ENCODE measurements around the gene PLCXD1. TPM values are rescaled to one million over a fixed set of nuclear protein-coding genes. Genes with fewer than 3 reads are reported as not detected.
"Not testable (repeated sequence)": the region's sequence is repeated elsewhere in the genome, so short reads cannot be mapped to it uniquely, and the experiment has no call there.

PLCXD1 gene
- polyA plus RNA-seq, 3 donors, result 2.9 to 28.7 (median 6.7) TPM

GRCh38 chrX:329291-329910, 48.2 kb downstream of the PLCXD1 start:
- TF ChIP-seq, protein P1, sequence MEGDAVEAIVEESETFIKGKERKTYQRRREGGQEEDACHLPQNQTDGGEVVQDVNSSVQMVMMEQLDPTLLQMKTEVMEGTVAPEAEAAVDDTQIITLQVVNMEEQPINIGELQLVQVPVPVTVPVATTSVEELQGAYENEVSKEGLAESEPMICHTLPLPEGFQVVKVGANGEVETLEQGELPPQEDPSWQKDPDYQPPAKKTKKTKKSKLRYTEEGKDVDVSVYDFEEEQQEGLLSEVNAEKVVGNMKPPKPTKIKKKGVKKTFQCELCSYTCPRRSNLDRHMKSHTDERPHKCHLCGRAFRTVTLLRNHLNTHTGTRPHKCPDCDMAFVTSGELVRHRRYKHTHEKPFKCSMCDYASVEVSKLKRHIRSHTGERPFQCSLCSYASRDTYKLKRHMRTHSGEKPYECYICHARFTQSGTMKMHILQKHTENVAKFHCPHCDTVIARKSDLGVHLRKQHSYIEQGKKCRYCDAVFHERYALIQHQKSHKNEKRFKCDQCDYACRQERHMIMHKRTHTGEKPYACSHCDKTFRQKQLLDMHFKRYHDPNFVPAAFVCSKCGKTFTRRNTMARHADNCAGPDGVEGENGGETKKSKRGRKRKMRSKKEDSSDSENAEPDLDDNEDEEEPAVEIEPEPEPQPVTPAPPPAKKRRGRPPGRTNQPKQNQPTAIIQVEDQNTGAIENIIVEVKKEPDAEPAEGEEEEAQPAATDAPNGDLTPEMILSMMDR (IDR thresholded peaks at IDR 0.05), result no peak
- peaks cover 0 to 7% (median 0%) of the 10 kb centered on the region in 7 donors for H3K9me3 Mint-ChIP-seq
- H3K4me3 Mint-ChIP-seq, result no peak overlapping the region
- peaks cover 2 to 12% of the 10 kb centered on the region in 2 donors for H3K36me3 Mint-ChIP-seq
- DNase-seq, result no peak
- H3K27me3 Mint-ChIP-seq (ENCODE audit: low read depth in 3 of 3), result peaks cover 15 to 49% (median 28%) of the 10 kb centered on the region in 3 donors
- Histone ChIP-seq H3K27ac (ENCODE audit: low read depth in 1 of 2, low read length in 2 of 2) (no peak overlapping the region), H3K79me2 (ENCODE audit: insufficient read depth, low read length) (no peaks in the 10 kb centered on the region), H3K27me3 (ENCODE audit: control insufficient read depth in 2 of 2, insufficient read depth in 2 of 2, low read length in 2 of 2) (peaks cover 0 to 21% of the 10 kb centered on the region in 2 donors), H2AFZ (ENCODE audit: insufficient read depth, low read depth, low read length, poor library complexity, severe bottlenecking) (no peak overlapping the region), H4K20me1 (ENCODE audit: insufficient read depth, low read length) (no peaks in the 10 kb centered on the region), H3K9ac (ENCODE audit: insufficient read depth, low read length, poor library complexity, severe bottlenecking) (no peak overlapping the region), H3K9me3 (replicated peaks in 1 of 2; ENCODE audit: control insufficient read depth in 1 of 2, insufficient read depth in 1 of 2, low read length in 2 of 2) (peaks cover 0 to 2% of the 10 kb centered on the region in 2 donors), H3K4me3 (replicated peaks in 1 of 3; ENCODE audit: low read depth in 2 of 3, low read length in 3 of 3) (no peak overlapping the region), H3K36me3 (replicated peaks in 1 of 2; ENCODE audit: control insufficient read depth in 1 of 2, insufficient read depth in 2 of 2, low read length in 2 of 2) (no peaks in the 10 kb centered on the region), H3K4me2 (replicated peaks; ENCODE audit: extremely low read depth, low read length, poor library complexity, severe bottlenecking) (no peak overlapping the region), H3K4me1 (ENCODE audit: control insufficient read depth in 1 of 2, insufficient read depth in 2 of 2, low read length in 2 of 2) (no peaks in the 10 kb centered on the region)
- 87% methylated on average over 15 of the region's 23 CpGs for WGBS (ENCODE audit: insufficient coverage)
- intact Hi-C loops (cut with micrococcal nuclease), result no loop called here
- H3K27ac Mint-ChIP-seq, result no peak overlapping the region
- peaks cover 9% of the 10 kb centered on the region for H3K4me1 Mint-ChIP-seq

- H3K9ac ChIP-seq (ENCODE audit: insufficient read depth, low read length, poor library complexity, severe bottlenecking); H3K4me1 ChIP-seq (ENCODE audit: control insufficient read depth in 1 of 2, insufficient read depth in 2 of 2, low read length in 2 of 2); DNase-seq; H3K79me2 ChIP-seq (ENCODE audit: insufficient read depth, low read length); H3K4me2 ChIP-seq (replicated peaks; ENCODE audit: extremely low read depth, low read length, poor library complexity, severe bottlenecking); H2AFZ ChIP-seq (ENCODE audit: insufficient read depth, low read depth, low read length, poor library complexity, severe bottlenecking); H3K27ac Mint-ChIP-seq; H3K36me3 ChIP-seq (replicated peaks in 1 of 2; ENCODE audit: control insufficient read depth in 1 of 2, insufficient read depth in 2 of 2, low read length in 2 of 2); intact Hi-C loops (cut with micrococcal nuclease); H3K4me3 ChIP-seq (replicated peaks in 1 of 3; ENCODE audit: low read depth in 2 of 3, low read length in 3 of 3); H4K20me1 ChIP-seq (ENCODE audit: insufficient read depth, low read length); H3K27ac ChIP-seq (ENCODE audit: low read depth in 1 of 2, low read length in 2 of 2); H3K4me1 Mint-ChIP-seq: not testable (repeated sequence)
- H3K27me3 ChIP-seq (ENCODE audit: control insufficient read depth in 2 of 2, insufficient read depth in 2 of 2, low read length in 2 of 2), result peaks cover 0 to 21% of the 10 kb centered on the region in 2 donors
- peaks cover 0 to 10% of the 10 kb centered on the region in 2 donors for H3K9me3 ChIP-seq (replicated peaks in 1 of 2; ENCODE audit: control insufficient read depth in 1 of 2, insufficient read depth in 1 of 2, low read length in 2 of 2)
- H3K9me3 Mint-ChIP-seq, result peaks cover 0 to 15% (median 7%) of the 10 kb centered on the region in 7 donors
- 88% methylated on average over 21 of the region's 29 CpGs for WGBS (ENCODE audit: insufficient coverage)
- peaks cover 2 to 18% of the 10 kb centered on the region in 2 donors for H3K36me3 Mint-ChIP-seq
- peaks cover 15 to 41% (median 24%) of the 10 kb centered on the region in 3 donors for H3K27me3 Mint-ChIP-seq (ENCODE audit: low read depth in 3 of 3)
- H3K4me3 Mint-ChIP-seq, result peak overlapping the region in 1 of 2 donors; percentile 53
Measured at GRCh38 chrX:330141-330725, 49.1 kb downstream of the PLCXD1 start.

Measured in CD14-positive monocyte (primary cell).